SK-N-MC (cell line): ENCODE data around the gene ACSL3.
"Not testable (repeated sequence)": the region's sequence is repeated elsewhere in the genome, so short reads cannot be mapped to it uniquely, and the experiment has no call there.

Experiments used
- DNase-seq: peaks from one replicate; pipeline ENCODE4 v3.0.0-alpha.2; 2011; ENCODE audit warnings: low read depth, low spot score
- H3K27ac ChIP-seq: fragments of 200-600 bp; sonication (generic); 2 replicates; pipeline ENCODE4 v1.5.1; 2016; ENCODE audit warnings: mixed run types
- H3K36me3 ChIP-seq: fragments of 200-600 bp; sonication (generic); 2 replicates; pipeline ENCODE4 v1.6.1; 2017; ENCODE audit warnings: antibody characterized with exemption, low read length, mixed read lengths; ENCODE audit not compliant: insufficient read depth
- H3K4me3 ChIP-seq: fragments of 200-600 bp; sonication (generic); 2 replicates; pipeline ENCODE4 v1.5.1; 2016
- H3K9ac ChIP-seq: fragments of 200-600 bp; sonication (generic); 2 replicates; pipeline ENCODE4 v1.8.0; 2017; ENCODE audit warnings: mixed run types, mixed read lengths; ENCODE audit not compliant: insufficient read length
- H3K9me3 ChIP-seq: fragments of 200-600 bp; sonication (generic); 2 replicates; pipeline ENCODE4 v1.6.1; 2017; ENCODE audit warnings: low read depth, mild to moderate bottlenecking, antibody characterized with exemption, low read length, moderate library complexity, mixed read lengths
- EZH2 ChIP-seq: fragments of 200-600 bp; sonication (generic); IDR thresholded peaks from one replicate; pipeline ENCODE4 v1.6.1; 2017; ENCODE audit warnings: antibody characterized with exemption
- FOXP2 ChIP-seq: optimal IDR thresholded peaks from 2 replicates; pipeline ENCODE3; 2011; ENCODE audit warnings: mild to moderate bottlenecking, moderate library complexity; ENCODE audit not compliant: insufficient read depth; ENCODE audit errors: extremely low read length, control extremely low read depth
- POLR2AphosphoS5 ChIP-seq: IDR thresholded peaks from 2 replicates; pipeline ENCODE4 v1.6.1; 2012; ENCODE audit warnings: mild to moderate bottlenecking, low read depth, low read length, borderline replicate concordance

ACSL3 gene

DNA sequence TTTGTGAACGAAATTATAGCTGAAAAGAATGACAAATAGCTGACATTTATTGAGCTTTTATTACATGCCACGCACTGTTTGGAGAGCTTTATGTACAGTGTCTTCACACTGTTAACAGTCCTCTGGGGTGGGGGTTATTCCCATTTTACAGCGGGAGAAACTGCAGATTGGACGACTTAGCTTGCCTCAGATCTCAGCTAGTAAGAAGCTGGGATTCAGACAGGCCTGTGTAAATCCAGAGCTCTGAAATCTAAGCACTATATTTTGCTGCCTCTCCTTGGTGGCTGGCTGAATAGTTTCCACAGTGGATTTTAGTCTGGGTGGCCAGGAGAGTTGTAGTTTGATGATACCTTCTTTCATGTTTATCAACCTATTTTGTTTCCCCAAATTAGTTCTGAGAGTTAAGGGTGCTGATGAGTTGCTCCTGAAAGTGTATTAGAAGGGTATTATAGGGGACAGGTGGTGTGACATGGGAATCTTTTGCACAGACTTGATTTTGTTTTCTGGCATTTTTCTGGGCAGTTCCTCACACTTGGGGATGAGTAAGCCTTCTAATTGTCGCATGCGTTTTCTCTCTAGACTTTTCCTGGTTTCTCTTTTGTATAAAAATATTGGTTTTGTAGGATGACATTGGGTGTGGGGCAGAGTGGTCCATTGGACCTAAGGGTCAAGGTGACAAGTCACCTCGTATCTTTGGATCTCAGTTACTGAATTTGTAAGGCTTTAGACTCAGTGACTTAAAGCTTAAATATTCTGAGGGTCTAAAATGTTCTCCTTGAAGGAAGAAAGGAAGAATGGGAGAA, 1.5 kb downstream of the ACSL3 start:
- H3K27ac ChIP-seq: no peak overlapping the region

DNA sequence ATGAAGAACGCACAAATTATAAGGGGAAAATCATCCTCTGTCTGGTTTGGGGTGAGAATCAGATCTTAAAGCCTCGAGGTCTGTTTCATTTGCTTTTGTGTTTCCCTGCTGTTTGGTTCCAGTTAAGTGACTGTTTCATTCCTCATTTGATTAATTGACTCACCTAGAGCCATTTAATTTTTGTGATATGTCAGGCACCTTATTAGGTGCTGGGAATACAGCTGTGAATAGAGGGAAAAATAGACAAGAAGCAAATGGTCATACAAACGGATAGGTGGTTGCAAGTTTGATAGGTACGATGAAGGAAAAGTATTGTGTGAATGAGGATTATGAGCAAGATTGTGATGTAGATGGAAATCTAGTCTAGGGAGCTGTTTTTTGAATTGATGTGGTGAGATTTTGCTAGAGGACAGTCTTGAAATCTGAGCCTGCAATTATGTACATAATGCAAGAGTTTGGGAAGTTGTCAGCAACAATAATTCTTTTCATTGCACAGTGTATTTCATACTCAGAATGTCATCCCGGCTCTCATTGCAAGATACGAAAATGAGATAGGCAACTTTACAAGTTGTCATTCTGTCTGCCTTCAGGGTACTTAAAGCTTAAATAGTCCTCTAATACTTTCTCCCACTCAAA, 2.2 kb downstream of the ACSL3 start:
- H3K27ac ChIP-seq: no peak overlapping the region
- peak overlapping the region; percentile 94 for H3K4me3 ChIP-seq
- no peak for DNase-seq
- no peaks in the 10 kb centered on the region for H3K36me3 ChIP-seq
- H3K9me3 ChIP-seq: no peaks in the 10 kb centered on the region
- TF ChIP-seq POLR2AphosphoS5 (no peak), EZH2 (no peak), FOXP2 (no peak)
- no peak overlapping the region for H3K9ac ChIP-seq

More for the DNA sequence above, 1.5 kb downstream of the ACSL3 start:
- Histone ChIP-seq H3K9me3 (no peaks in the 10 kb centered on the region), H3K36me3 (no peaks in the 10 kb centered on the region), H3K9ac (peak overlapping the region; percentile 88), H3K4me3 (peak overlapping the region; percentile 94)
- TF ChIP-seq FOXP2 (no peak), POLR2AphosphoS5 (no peak), EZH2 (no peak)
- no peak for DNase-seq

DNA sequence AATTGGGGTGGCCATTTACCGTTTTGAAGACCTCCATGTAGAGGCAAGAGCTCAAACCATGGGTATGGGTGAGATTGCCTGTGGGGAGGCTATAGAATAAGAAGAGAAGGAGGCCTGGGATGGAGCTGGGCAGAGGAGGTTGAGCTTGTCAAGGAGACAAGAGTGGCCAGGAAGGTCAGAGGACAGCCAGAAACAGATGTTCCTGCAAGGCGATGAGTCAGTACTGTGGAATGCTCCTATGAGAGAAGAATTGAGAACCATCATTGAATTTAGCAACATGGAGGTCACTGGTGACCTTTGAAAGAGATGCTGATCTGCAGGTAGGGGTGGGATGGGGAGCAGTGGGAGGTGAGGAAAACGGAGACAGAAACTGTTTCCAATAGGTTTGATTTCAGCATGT, 3.5 kb downstream of the ACSL3 start:
- H3K9ac ChIP-seq: no peak overlapping the region
- TF ChIP-seq POLR2AphosphoS5 (no peak), EZH2 (no peak), FOXP2 (no peak)
- no peak for DNase-seq
- H3K4me3 ChIP-seq: no peak overlapping the region
- H3K9me3 ChIP-seq: no peaks in the 10 kb centered on the region
- no peaks in the 10 kb centered on the region for H3K36me3 ChIP-seq
- no peak overlapping the region for H3K27ac ChIP-seq

DNA sequence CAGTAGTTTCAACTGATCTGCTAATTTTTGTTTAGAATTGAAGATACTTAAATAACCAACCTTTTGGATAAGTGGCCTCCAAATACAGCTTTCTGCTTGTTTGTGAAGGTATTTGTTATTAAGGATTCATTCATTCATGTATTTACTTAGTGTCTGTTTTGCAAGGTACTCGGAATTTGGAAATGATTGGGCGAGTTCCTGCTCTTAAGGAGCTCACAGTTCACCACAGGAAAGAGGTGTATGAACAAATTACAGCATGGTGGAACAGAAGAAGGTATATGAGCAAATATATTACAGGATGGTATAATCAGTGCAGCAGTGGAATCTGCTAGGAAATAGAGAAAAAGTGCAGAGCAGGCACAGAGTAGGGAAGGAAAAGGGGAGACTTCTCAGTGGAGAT, 4.5 kb downstream of the ACSL3 start:
- TF ChIP-seq POLR2AphosphoS5 (no peak), FOXP2 (no peak), EZH2 (no peak)
- Histone ChIP-seq H3K9ac (no peak overlapping the region), H3K9me3 (no peaks in the 10 kb centered on the region), H3K27ac (no peak overlapping the region), H3K4me3 (no peak overlapping the region), H3K36me3 (no peaks in the 10 kb centered on the region)
- no peak for DNase-seq

DNA sequence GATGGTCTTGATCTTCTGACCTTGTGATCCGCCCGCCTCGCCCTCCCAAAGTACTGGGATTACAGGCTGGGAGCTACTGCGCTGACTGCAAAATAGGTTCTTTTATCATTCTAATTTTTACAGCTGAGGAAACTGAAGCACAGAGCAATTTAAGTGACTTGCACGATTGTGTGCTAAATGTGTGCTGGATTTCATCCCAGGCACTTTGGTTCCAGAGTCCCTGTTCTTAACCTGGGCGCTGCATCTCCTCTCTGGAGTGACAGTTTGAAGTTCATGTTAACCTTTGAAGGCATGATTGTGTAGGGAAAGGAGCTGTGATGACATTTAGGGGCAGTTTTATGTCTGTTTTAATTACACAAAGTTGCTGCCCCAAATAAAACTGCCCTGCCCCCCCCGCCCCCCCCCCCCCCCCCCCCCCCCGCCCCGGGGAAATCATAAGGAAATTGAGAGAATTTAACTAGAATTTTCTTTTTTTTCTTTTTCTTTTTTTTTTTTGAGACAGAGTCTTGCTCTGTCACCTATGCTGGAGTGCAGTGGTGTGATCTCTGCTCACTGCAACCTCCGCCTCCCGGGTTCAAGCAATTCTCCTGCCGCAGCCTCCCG, 5.6 kb downstream of the ACSL3 start:
- H3K9ac ChIP-seq: no peak overlapping the region
- H3K36me3 ChIP-seq: no peaks in the 10 kb centered on the region
- DNase-seq: peak; percentile 69
- no peak overlapping the region for H3K27ac ChIP-seq
- no peak overlapping the region for H3K4me3 ChIP-seq
- TF ChIP-seq FOXP2 (no peak), POLR2AphosphoS5 (no peak), EZH2 (no peak)
- H3K9me3 ChIP-seq: no peaks in the 10 kb centered on the region

DNA sequence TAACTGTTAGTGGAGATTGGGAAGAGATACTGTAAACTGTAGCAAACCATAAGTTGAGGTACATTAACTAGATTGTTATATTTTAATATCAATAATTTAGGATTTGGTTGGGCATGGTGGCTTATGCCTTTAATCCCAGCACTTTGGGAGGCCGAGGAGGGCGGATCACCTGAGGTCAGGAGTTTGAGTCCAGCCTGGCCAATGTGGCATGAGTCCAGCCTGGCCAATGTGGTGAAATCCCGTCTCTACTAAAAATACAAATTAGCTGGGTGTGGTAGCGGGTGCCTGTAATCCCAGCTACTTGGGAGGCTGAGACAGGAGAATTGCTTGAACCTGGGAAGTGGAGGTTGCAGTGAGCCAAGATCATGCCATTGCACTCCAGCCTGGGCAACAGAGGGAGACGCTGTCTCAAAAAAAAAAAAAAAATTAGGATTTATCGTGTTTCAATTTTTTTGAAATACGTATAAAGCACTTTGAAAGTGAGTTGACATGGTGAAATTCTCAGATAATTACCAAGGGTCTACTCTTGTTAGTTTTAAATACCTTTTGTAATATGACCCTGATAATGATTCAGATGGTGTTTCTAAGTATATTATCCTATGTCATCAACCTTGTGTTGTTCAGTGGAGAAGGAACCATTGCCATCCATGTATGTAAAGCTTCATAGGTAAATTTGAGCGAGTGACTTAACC, 7.9 kb downstream of the ACSL3 start:
- H3K4me3 ChIP-seq, DNase-seq, H3K9ac ChIP-seq, H3K9me3 ChIP-seq, H3K36me3 ChIP-seq, H3K27ac ChIP-seq: not testable (repeated sequence)

DNA sequence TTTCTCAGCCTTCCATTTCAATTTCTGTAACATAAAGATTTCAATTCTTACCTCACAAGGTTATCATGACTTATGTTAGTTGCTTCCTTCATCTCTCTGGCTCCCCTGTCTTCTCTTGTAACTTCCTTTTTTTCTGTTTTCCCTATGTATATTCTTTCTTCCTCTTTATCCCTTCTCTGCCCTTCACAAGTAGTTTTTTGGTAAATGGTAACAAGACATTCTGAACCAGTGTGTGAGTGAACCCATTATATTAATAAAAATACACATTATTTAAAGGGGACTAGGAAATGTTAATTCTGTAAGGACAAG, 8.4 kb downstream of the ACSL3 start:
- Histone ChIP-seq H3K27ac (no peak overlapping the region), H3K4me3 (no peak overlapping the region), H3K36me3 (no peaks in the 10 kb centered on the region), H3K9ac (no peak overlapping the region), H3K9me3 (no peaks in the 10 kb centered on the region)
- TF ChIP-seq FOXP2 (no peak), POLR2AphosphoS5 (no peak), EZH2 (no peak)
- no peak for DNase-seq

DNA sequence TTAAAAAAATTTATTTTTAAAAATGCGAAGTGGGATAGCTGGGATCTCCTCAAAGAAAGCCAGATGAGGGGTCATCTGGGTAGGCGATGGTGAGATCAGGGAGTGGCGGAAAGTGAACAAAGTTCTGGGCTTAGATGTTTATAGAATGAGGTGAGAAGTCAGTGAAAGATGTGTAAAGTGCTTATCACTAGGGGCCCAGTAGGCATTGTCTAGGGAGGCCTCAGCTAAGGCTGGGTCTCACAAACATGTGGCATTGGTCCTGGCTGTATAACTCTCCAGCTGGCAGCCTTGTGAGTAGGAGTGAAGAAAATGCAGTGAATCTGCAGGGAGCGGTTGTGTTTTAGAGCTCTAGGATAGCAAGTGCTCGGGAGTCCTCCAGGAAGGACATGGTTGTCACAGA, 10.5 kb downstream of the ACSL3 start:
- no peak for DNase-seq
- H3K9me3 ChIP-seq: no peaks in the 10 kb centered on the region
- no peaks in the 10 kb centered on the region for H3K36me3 ChIP-seq
- H3K9ac ChIP-seq: no peak overlapping the region
- H3K27ac ChIP-seq: no peak overlapping the region
- TF ChIP-seq POLR2AphosphoS5 (no peak), EZH2 (no peak), FOXP2 (no peak)
- no peak overlapping the region for H3K4me3 ChIP-seq
